ENCODE measurements around the gene PARD3B.

PARD3B gene

GRCh38 chr2:205650450-205650849, 1105.2 kb downstream of the PARD3B start:
- DNase-seq (ENCODE audit: low read depth, low spot score): peak; percentile 75

GRCh38 chr2:205650931-205651330, 1105.7 kb downstream of the PARD3B start:
- no peak for DNase-seq (ENCODE audit: low read depth, low spot score)

- no peak for DNase-seq (ENCODE audit: low read depth, low spot score)
Measured at GRCh38 chr2:205651719-205652118, 1106.4 kb downstream of the PARD3B start.

- no peak for DNase-seq (ENCODE audit: low read depth, low spot score)
Measured at GRCh38 chr2:205654878-205655605, 1109.8 kb downstream of the PARD3B start.

GRCh38 chr2:205655779-205656456, 1110.6 kb downstream of the PARD3B start:
- DNase-seq (ENCODE audit: low read depth, low spot score): no peak

GRCh38 chr2:205656461-205656860, 1111.2 kb downstream of the PARD3B start:
- no peak for DNase-seq (ENCODE audit: low read depth, low spot score)

- DNase-seq (ENCODE audit: low read depth, low spot score): no peak
Measured at GRCh38 chr2:205656941-205657340, 1111.7 kb downstream of the PARD3B start.

- DNase-seq (ENCODE audit: low read depth, low spot score): no peak
Measured at GRCh38 chr2:205657579-205657978, 1112.3 kb downstream of the PARD3B start.

- no peak for DNase-seq (ENCODE audit: low read depth, low spot score)
Measured at GRCh38 chr2:205658068-205658467, 1112.8 kb downstream of the PARD3B start.

- DNase-seq (ENCODE audit: low read depth, low spot score): no peak
Measured at GRCh38 chr2:205658572-205658971, 1113.3 kb downstream of the PARD3B start.

- DNase-seq (ENCODE audit: low read depth, low spot score): no peak
Measured at GRCh38 chr2:205659922-205660321, 1114.6 kb downstream of the PARD3B start.

- DNase-seq (ENCODE audit: low read depth, low spot score): no peak
Measured at GRCh38 chr2:205660521-205661124, 1115.3 kb downstream of the PARD3B start.

- DNase-seq (ENCODE audit: low read depth, low spot score): no peak
Measured at GRCh38 chr2:205661281-205661680, 1116.0 kb downstream of the PARD3B start.

- DNase-seq (ENCODE audit: low read depth, low spot score): no peak
Measured at GRCh38 chr2:205662206-205662965, 1117.1 kb downstream of the PARD3B start.

GRCh38 chr2:205665791-205666190, 1120.5 kb downstream of the PARD3B start:
- DNase-seq (ENCODE audit: low read depth, low spot score): no peak

All from iPS DF 19.7 (cell line).